Lower lobe of right lung (tissue), 2 donors: Measurements from ENCODE around the gene MIDN. TPM values are rescaled to one million over a fixed set of nuclear protein-coding genes. Genes with fewer than 3 reads are reported as not detected.
A peak's percentile ranks its signal among the peaks of the same experiment; 100 is the strongest.

Experiments
- ATAC-seq, 2 donors: fragments of 200-7000 bp; cut with Tn5 transposase; one replicate each; pipeline ENCODE4 v1.9.1; 2020 to 2022; ENCODE audit warnings: mild to moderate bottlenecking in 2 of 2, moderate library complexity in 2 of 2
- DNase-seq: peaks from one replicate; pipeline ENCODE4 v3.0.0-alpha.2; 2020
- H3K27ac ChIP-seq: fragments of 200-600 bp; one replicate; pipeline ENCODE4 v1.8.0; 2022
- H3K27me3 ChIP-seq: fragments of 200-600 bp; one replicate; pipeline ENCODE4 v1.8.0; 2022; ENCODE audit warnings: low read depth
- H3K36me3 ChIP-seq: fragments of 200-600 bp; one replicate; pipeline ENCODE4 v1.8.0; 2022; ENCODE audit warnings: mild to moderate bottlenecking
- H3K4me1 ChIP-seq: fragments of 200-600 bp; one replicate; pipeline ENCODE4 v1.8.0; 2022
- H3K4me3 ChIP-seq: fragments of 200-600 bp; one replicate; pipeline ENCODE4 v1.8.0; 2022; ENCODE audit warnings: mild to moderate bottlenecking
- H3K9me3 ChIP-seq: fragments of 200-600 bp; one replicate; pipeline ENCODE4 v1.8.0; 2022
- CTCF ChIP-seq: fragments of 200-600 bp; IDR thresholded peaks from one replicate; pipeline ENCODE4 v1.8.0; 2022; ENCODE audit warnings: antibody characterized with exemption, mild to moderate bottlenecking
- intact Hi-C: fragments of 100-400 bp; cut with DNase I; formaldehyde crosslinking; loops from one replicate; pipeline ENCODE4 v1.11.0; 2022
- total RNA-seq: library from RNA; stranded (reverse); fragmentation: NEBNext Ultra II Directional; extraction: Animal tissue kit (Norgen Biotek cat#: 25700); gene quantifications from one replicate; pipeline ENCODE4 v1.2.1, GENCODE V29; 2021
- donor health status: DM: no; HTN: yes; CAD: no; lungs with severe emphysema.

Gene MIDN
- total RNA-seq, 1 donor from 2014 or later = 76.3 TPM

GRCh38 chr19:1263188-1263587 lies 14.8 kb downstream of the MIDN start:
- Histone ChIP-seq H3K9me3 (no peaks in the 10 kb centered on the region), H3K4me1 (peaks cover 81% of the 10 kb centered on the region), H3K4me3 (no peak overlapping the region), H3K27ac (peak overlapping the region; percentile 98), H3K36me3 (peaks cover 2% of the 10 kb centered on the region), H3K27me3 (no peaks in the 10 kb centered on the region)
- TF ChIP-seq CTCF = no peak
- ATAC-seq = no peak
- no peak for DNase-seq
- intact Hi-C loops = no loop called here

- peaks cover 73% of the 10 kb centered on the region for H3K4me1 ChIP-seq
- intact Hi-C loops = no loop called here
- H3K4me3 ChIP-seq = peak overlapping the region; percentile 68
- no peak for TF ChIP-seq CTCF
- DNase-seq = peak; percentile 70
- H3K36me3 ChIP-seq = no peaks in the 10 kb centered on the region
- ATAC-seq = no peak
- H3K9me3 ChIP-seq = no peaks in the 10 kb centered on the region
- H3K27ac ChIP-seq = peak overlapping the region; percentile 88
- no peaks in the 10 kb centered on the region for H3K27me3 ChIP-seq
These were observed 16.6 kb downstream of the MIDN start for GRCh38 chr19:1264801-1265614.

GRCh38 chr19:1265615-1266128 lies 17.3 kb downstream of the MIDN start:
- Histone ChIP-seq H3K4me1 (peaks cover 73% of the 10 kb centered on the region), H3K9me3 (no peaks in the 10 kb centered on the region), H3K27me3 (no peaks in the 10 kb centered on the region), H3K27ac (peak overlapping the region; percentile 88), H3K36me3 (peaks cover 4% of the 10 kb centered on the region), H3K4me3 (peak overlapping the region; percentile 68)
- ATAC-seq (no peak), DNase-seq (peak; percentile 80)
- no peak for TF ChIP-seq CTCF
- intact Hi-C loops = no loop called here

GRCh38 chr19:1266129-1266915 lies 17.9 kb downstream of the MIDN start:
- Histone ChIP-seq H3K4me1 (peaks cover 76% of the 10 kb centered on the region), H3K4me3 (peak overlapping the region; percentile 68), H3K36me3 (peaks cover 10% of the 10 kb centered on the region), H3K27ac (peak overlapping the region; percentile 88), H3K9me3 (no peaks in the 10 kb centered on the region), H3K27me3 (no peaks in the 10 kb centered on the region)
- no peak for TF ChIP-seq CTCF
- ATAC-seq (peak; percentile 63 to 72), DNase-seq (peak; percentile 93)
- intact Hi-C loops = no loop called here

GRCh38 chr19:1266916-1267476 lies 18.6 kb downstream of the MIDN start:
- ATAC-seq = peak; percentile 43 to 63
- Histone ChIP-seq H3K36me3 (peaks cover 17% of the 10 kb centered on the region), H3K27ac (peak overlapping the region; percentile 88), H3K4me1 (peaks cover 76% of the 10 kb centered on the region), H3K27me3 (no peaks in the 10 kb centered on the region), H3K4me3 (peak overlapping the region; percentile 68), H3K9me3 (no peaks in the 10 kb centered on the region)
- peak; percentile 96 for TF ChIP-seq CTCF
- intact Hi-C loops = no loop called here
- DNase-seq = peak; percentile 86
